ENCODE measurements around the gene CLDN34.

Gene CLDN34

GRCh38 chrX:10017872-10018271 is 50.7 kb downstream of the CLDN34 start:
- no peak for DNase-seq
